ENCODE results near the gene EXOC4.
"Not testable (repeated sequence)": the region's sequence is repeated elsewhere in the genome, so short reads cannot be mapped to it uniquely, and the experiment has no call there.

EXOC4 gene

GRCh38 chr7:133851411-133851810 lies 598.5 kb downstream of the EXOC4 start:
- no peak for DNase-seq

GRCh38 chr7:133853706-133854276 lies 600.9 kb downstream of the EXOC4 start:
- peak; percentile 79 for DNase-seq

GRCh38 chr7:133854739-133855138 lies 601.9 kb downstream of the EXOC4 start:
- peak; percentile 50 for DNase-seq

- no peak for DNase-seq
Observed at GRCh38 chr7:133857376-133858119, 604.7 kb downstream of the EXOC4 start.

GRCh38 chr7:133858311-133858710 lies 605.4 kb downstream of the EXOC4 start:
- no peak for DNase-seq

GRCh38 chr7:133859231-133859630 lies 606.4 kb downstream of the EXOC4 start:
- no peak for DNase-seq

- no peak for DNase-seq
Observed at GRCh38 chr7:133859871-133860450, 607.1 kb downstream of the EXOC4 start.

- DNase-seq: no peak
Observed at GRCh38 chr7:133860628-133861335, 607.9 kb downstream of the EXOC4 start.

GRCh38 chr7:133861876-133862275 lies 609.0 kb downstream of the EXOC4 start:
- DNase-seq: no peak

GRCh38 chr7:133863362-133864061 lies 610.6 kb downstream of the EXOC4 start:
- DNase-seq: no peak

GRCh38 chr7:133869556-133869955 lies 616.7 kb downstream of the EXOC4 start:
- no peak for DNase-seq

GRCh38 chr7:133871757-133872156 lies 618.9 kb downstream of the EXOC4 start:
- DNase-seq: no peak

- DNase-seq: no peak
Observed at GRCh38 chr7:133873187-133873586, 620.3 kb downstream of the EXOC4 start.

- DNase-seq: no peak
Observed at GRCh38 chr7:133873631-133874030, 620.8 kb downstream of the EXOC4 start.

- no peak for DNase-seq
Observed at GRCh38 chr7:133883591-133883990, 630.7 kb downstream of the EXOC4 start.

GRCh38 chr7:133885213-133885612 lies 632.3 kb downstream of the EXOC4 start:
- no peak for DNase-seq

GRCh38 chr7:133886086-133886485 lies 633.2 kb downstream of the EXOC4 start:
- DNase-seq: no peak

- DNase-seq: no peak
Observed at GRCh38 chr7:133886797-133887196, 633.9 kb downstream of the EXOC4 start.

- DNase-seq: no peak
Observed at GRCh38 chr7:133887459-133887858, 634.6 kb downstream of the EXOC4 start.

- no peak for DNase-seq
Observed at GRCh38 chr7:133888061-133888930, 635.4 kb downstream of the EXOC4 start.

GRCh38 chr7:133904776-133905175 lies 651.9 kb downstream of the EXOC4 start:
- DNase-seq: no peak

- not testable (repeated sequence) for DNase-seq
Observed at GRCh38 chr7:133906553-133906952, 653.7 kb downstream of the EXOC4 start.
